Activated CD8-positive, alpha-beta memory T cell treated with anti-CD3 and anti-CD28 coated beads for 4 hours (primary cell): ENCODE measurements around the gene HERPUD1.

Experiments
- DNase-seq, 2 donors: peaks; one replicate each; pipeline ENCODE4 v3.0.0-alpha.2; 2020; ENCODE audit warnings: low read depth in 2 of 2

Gene HERPUD1

GRCh38 chr16:56910654-56911539, 21.0 kb upstream of the HERPUD1 start:
- no peak for DNase-seq

DNA sequence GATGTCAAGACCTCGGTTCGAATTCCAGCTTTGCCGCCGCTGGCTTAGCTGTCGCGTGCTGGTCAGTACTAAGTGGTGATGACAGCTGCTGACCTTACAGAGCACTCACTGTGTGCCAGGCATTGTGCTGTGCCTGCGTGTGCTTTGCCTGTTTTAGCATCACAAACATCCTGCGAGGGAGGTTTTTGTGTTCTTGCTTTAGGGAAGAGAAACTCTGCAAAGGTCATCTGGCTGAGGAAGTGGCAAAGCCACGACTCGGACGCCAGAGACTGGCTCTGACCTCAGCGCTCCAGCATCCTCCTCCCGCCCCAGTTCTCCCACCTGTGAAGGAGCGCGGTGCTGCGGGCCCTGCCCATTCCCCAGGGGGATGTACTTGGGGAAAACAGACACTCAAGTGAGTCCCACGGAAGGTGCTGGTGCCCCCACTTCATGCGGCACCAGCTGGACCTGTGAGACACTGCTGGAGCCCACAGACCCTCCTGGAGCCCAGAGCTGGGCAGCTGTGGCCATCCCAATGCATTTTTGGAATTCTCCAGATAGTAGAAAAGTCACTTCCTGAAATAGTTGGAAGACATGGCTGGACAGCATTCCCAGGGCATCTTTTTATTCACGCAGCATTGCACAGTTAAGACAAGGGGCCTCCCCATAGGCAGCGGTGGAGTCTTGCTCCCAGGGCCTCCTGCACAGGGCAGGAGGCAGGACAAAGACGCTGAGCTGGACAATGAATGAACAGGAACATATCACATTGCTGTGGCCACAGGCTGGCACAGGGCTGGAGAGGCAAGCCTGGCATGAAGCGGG, 20.0 kb upstream of the HERPUD1 start:
- DNase-seq, result no peak

- no peak for DNase-seq
These were observed 18.9 kb upstream of the HERPUD1 start for GRCh38 chr16:56912746-56913708.

GRCh38 chr16:56914896-56915295, 17.0 kb upstream of the HERPUD1 start:
- DNase-seq, result no peak

GRCh38 chr16:56915336-56916119, 16.4 kb upstream of the HERPUD1 start:
- DNase-seq, result no peak

DNA sequence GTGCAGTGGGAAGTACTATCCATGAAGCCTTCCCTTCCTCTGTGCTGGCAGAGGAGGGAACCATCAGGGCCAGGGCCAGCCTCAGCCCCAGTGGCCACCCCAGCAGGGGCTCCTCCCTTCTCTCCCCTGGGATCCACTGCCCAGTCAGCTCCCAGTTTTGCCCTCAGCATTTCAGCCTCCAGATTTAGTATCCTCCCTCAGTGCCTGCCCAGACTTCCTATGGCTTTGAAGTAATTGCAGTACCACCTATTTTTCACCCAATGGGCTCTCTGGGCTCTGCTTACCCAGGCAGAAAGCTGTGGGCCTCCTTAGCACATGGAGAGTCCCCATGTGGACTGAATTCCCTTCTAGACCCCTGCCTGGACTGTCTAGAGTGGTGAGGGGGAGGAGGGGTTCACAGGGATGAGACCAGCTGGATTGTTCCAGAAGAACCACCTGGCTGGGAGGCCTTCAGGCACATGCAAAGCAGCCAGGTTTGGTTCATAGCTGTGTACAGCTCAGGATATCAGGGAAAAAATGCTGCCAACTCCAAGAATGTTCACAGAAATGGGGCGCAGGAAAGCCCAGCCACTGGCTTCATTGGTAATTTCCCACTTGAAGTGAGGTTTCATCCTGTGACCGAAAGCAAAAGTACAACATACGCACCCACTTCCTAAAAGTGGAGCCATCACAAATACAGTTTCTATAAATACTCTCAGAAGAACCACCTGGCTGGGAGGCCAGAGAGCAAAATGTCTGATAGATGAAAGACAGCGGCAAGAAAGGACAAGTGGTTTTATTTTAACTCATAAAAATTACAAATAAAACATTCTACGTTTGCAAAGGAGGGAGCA, 15.2 kb upstream of the HERPUD1 start:
- DNase-seq, result no peak

DNA sequence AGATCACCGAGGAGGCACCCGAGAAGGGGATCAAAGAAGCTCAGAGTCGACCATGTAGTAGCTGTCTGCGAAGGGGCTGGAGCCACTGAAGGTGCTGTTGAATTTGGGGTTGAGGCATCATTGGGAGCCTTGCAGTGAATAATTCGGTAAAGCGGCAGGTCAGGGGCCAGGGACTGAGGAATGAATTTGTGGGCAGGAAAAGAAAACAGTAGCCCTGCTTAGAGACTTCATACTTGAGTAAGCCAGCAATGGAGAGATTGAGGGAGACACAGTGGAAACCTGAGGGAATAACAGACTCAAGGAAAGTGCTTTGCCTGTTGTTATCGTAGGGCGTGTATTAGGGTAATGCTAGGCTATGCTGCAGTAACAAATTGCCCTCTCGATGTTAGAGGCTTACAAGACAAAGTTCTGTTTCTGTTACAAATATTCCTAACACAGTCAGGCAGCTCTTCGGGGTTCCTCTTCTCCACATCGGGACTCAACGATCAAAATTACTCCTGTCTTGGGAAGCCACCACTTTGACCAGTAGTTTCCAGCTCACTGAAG, 13.4 kb upstream of the HERPUD1 start:
- no peak for DNase-seq

DNA sequence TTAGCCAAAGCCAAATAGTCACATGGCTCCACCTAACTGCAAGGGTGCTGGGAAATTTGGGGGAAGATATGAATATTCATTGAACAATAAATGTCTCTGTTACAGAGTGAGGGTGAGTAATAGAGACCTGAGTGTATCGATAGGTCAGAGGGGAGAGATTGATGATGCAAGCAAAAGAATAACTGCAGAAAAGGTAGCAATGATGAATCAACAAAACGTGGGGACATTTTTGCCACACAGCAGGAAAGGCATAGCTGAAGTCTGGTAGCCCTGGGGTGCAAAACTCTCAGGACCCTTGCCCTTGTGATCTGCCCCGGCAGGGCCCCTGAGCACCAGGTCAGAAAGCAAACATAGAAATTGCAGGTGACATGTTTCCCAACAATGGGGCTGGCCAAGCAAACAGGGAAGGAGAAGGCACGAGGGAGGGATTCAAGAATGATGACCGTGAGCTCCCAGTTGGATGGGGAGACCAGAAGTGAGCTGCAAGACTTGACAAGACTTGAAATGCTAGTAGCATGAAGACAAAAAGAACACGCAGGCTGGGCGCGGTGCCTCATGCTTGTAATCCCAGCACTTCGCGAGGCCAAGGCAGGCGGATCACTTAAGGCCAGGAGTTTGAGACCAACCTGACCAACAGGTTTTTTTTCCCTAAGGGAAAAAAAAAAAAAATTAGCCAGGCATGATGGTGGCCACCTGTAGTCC, 12.7 kb upstream of the HERPUD1 start:
- DNase-seq, result no peak

DNA sequence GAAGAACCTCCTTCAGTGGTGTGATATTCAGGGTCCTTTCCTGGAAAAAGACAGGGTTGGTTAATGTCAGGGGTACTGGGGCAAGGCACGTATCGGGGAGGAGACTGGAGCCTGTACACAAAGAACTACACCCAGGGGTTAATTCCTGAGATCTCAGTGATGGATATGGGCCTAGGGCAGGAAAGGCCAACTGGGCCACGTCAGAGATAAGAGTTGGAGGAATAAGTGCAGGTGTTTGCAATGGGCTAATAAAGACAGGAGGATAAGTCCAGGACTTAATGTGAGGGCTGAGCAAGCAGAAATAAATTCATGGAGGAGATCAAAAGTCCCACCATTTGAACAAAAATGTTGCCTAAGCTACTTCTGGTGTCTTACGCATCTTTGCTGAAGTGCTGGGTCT, 10.4 kb upstream of the HERPUD1 start:
- no peak for DNase-seq

- DNase-seq, result no peak
These were observed 8.4 kb upstream of the HERPUD1 start for GRCh38 chr16:56923481-56924091.

- DNase-seq, result no peak
These were observed 4.5 kb upstream of the HERPUD1 start for GRCh38 chr16:56927471-56927870.

- no peak for DNase-seq
These were observed 2.3 kb upstream of the HERPUD1 start for GRCh38 chr16:56929639-56930038.

GRCh38 chr16:56930486-56931270, 1.3 kb upstream of the HERPUD1 start:
- no peak for DNase-seq

DNA sequence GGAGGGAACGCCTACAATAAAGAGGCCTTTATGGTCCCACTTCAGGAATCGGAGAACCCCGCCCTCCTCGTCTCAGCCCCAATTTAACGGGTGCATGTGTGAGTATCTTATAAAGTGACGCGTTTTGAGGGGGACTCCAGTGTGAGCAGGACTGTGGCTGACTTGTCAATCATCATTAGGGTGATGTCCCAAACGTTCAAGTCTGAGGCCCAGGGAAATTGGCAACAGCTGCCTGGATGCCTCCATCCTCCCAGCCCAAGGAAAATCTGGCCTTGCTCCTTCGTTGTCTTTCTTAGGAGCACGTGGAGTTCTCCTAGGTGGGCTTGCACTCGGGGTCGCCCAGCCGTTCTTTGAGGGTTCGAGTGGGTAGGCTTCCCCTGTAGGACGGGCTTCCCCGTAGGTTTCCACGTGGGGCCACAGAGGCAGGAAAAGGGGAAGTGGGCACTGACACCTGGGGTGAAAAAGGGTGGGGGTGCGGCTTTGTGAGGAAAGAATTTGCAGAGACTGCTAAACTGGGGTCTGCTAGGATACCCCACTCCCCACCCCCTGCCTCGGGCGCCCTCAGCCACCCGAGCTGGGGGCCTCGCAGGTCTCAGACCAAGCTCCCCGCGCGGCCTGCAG, 561 bp upstream of the HERPUD1 start:
- DNase-seq, result no peak

DNA sequence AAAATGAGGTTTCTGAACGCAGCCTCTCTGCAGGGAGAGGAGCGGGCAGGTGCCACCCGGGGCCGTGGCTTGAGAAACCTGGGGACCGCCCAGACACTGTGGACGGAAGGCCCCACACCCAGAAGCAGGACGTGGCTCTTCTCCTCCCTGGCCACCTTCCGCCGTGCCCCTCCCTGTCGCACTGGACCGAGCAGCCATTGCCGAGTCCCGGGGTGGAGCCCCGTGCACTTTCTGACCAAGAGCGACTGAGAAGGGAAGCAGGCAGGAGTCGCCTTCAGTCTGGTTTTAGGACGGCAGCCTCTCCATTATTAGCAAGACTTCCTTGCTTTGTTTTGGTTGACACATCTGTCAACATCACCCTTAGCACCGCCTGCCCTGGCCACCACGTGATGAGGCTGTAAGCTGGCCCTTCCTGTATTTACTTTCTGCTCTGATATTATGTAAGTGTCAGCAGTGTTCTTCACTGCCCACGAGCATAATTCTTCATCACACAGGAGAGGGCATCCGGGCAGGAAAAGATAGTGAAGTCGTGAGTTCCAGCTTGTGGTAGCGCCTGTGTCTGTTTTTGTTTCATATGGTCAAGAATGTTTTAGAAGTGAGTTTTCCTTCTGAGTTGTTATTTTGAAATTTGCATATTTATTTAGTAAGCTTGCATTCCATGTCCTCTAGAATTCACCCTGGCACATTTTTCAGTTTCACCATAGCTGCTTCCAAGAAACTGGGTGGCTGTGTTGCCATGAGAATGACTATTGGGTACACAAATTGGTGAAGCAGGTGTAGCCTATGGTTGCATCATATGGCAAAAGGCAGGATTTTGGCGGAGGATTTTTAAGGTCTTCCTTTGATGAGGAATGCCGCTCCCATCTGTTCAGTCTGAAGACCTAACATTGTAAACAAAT, 1.0 kb downstream of the HERPUD1 start:
- DNase-seq, result no peak

GRCh38 chr16:56933828-56934598, 2.1 kb downstream of the HERPUD1 start:
- no peak for DNase-seq
